Measurements from ENCODE around the gene MAP3K2. TPM values are rescaled to one million over a fixed set of nuclear protein-coding genes. Genes with fewer than 3 reads are reported as not detected.
A peak's percentile ranks its signal among the peaks of the same experiment; 100 is the strongest.

The MAP3K2 gene
- total and polyA plus RNA-seq, 2 of the 4 experiments (the other 2 are of a cell fraction) = 6.2 to 30.8 TPM

DNA sequence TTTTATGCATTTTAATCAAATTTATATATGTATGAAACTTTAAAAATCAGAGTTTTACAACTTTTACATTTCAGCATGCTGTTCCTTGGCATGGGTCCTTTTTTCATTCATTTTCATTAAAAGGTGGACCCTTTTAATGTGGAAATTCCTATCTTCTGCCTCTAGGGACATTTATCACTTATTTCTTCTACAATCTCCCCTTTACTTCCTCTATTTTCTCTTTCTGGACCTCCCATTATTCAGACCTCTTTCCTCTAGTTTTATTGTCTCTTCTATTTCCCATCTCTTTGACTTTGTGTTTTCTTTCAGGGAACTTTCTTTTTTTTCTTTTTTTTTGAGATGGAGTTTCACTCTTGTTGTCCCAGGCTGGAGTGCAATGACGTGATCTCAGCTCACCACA, 36.1 kb upstream of the MAP3K2 start:
- peak overlapping the region; percentile 91 for H3K4me2 ChIP-seq (ENCODE audit: low read depth, low read length)
- no peak overlapping the region for H4K5ac ChIP-seq (ENCODE audit: low read depth, low read length)
- H4K91ac ChIP-seq (ENCODE audit: insufficient read depth, low read depth, low read length) = no peak overlapping the region
- in situ Hi-C loops (cut with MboI; ENCODE audit: low sequenced_read_pairs) (no loop called here), dilution Hi-C loops (cut with HindIII; ENCODE audit: low sequenced_read_pairs, unreplicated experiment) (no loop called here), intact Hi-C loops (cut with micrococcal nuclease) (no loop called here)
- no peak overlapping the region for H3K4ac ChIP-seq (ENCODE audit: low read depth, low read length)
- TF ChIP-seq CEBPB (IDR thresholded peaks at IDR 0.05; ENCODE audit: low read depth, low read length) (no peak), RAD21 (IDR thresholded peaks at IDR 0.05; ENCODE audit: low read length) (0 out of 2 replicates have a peak, but pooled peaks have one; percentile 5)
- TF ChIP-seq, protein P1, sequence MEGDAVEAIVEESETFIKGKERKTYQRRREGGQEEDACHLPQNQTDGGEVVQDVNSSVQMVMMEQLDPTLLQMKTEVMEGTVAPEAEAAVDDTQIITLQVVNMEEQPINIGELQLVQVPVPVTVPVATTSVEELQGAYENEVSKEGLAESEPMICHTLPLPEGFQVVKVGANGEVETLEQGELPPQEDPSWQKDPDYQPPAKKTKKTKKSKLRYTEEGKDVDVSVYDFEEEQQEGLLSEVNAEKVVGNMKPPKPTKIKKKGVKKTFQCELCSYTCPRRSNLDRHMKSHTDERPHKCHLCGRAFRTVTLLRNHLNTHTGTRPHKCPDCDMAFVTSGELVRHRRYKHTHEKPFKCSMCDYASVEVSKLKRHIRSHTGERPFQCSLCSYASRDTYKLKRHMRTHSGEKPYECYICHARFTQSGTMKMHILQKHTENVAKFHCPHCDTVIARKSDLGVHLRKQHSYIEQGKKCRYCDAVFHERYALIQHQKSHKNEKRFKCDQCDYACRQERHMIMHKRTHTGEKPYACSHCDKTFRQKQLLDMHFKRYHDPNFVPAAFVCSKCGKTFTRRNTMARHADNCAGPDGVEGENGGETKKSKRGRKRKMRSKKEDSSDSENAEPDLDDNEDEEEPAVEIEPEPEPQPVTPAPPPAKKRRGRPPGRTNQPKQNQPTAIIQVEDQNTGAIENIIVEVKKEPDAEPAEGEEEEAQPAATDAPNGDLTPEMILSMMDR (conservative IDR thresholded peaks at IDR 0.05; ENCODE audit: low read depth, low read length) = no peak
- TF ChIP-seq, protein P2, sequence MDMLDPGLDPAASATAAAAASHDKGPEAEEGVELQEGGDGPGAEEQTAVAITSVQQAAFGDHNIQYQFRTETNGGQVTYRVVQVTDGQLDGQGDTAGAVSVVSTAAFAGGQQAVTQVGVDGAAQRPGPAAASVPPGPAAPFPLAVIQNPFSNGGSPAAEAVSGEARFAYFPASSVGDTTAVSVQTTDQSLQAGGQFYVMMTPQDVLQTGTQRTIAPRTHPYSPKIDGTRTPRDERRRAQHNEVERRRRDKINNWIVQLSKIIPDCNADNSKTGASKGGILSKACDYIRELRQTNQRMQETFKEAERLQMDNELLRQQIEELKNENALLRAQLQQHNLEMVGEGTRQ (IDR thresholded peaks at IDR 0.05; ENCODE audit: low read depth, low read length) = no peak
- no peak overlapping the region for H2BK20ac ChIP-seq (ENCODE audit: low read depth, low read length)
- no peaks in the 10 kb centered on the region for H3K79me1 ChIP-seq (ENCODE audit: low read depth in 1 of 2, low read length in 2 of 2)
- ChIA-PET CTCF (no interaction called here), POLR2A (ENCODE audit: unreplicated experiment) (no interaction called here)
- H2AK9ac ChIP-seq (replicated peaks; ENCODE audit: low read depth, low read length, poor library complexity) = no peak overlapping the region
- H3K56ac ChIP-seq (ENCODE audit: extremely low read depth, insufficient read depth, low read length) = no peak overlapping the region
- H3K23ac ChIP-seq (ENCODE audit: low read depth, low read length) = no peak overlapping the region
- H3K14ac ChIP-seq (replicated peaks; ENCODE audit: low read depth, low read length) = no peak overlapping the region
- no peak overlapping the region for H3K27ac ChIP-seq (ENCODE audit: insufficient read depth, low read length)
- no peaks in the 10 kb centered on the region; the same call in 1 of the 2 replicates for H4K20me1 ChIP-seq (ENCODE audit: insufficient read depth, low read length)
- H2BK120ac ChIP-seq (ENCODE audit: low read depth, low read length) = no peak overlapping the region
- H3K9me1 ChIP-seq (ENCODE audit: insufficient read depth, low read length) = no peaks in the 10 kb centered on the region
- no CpG with 5 or more reads among the region's 1 CpG for WGBS, 2 experiments (ENCODE audit: extremely low coverage in 2 of 2, insufficient read length in 1 of 2)
- H2AK5ac ChIP-seq (ENCODE audit: low read depth, low read length) = no peak overlapping the region
- ATAC-seq (ENCODE audit: low read depth) (no peak), DNase-seq (no peak)
- no peak overlapping the region for H3K4me3 ChIP-seq (ENCODE audit: insufficient read depth, low read depth, low read length)
- H4K8ac ChIP-seq (ENCODE audit: low read depth in 2 of 2, low read length in 2 of 2) = no peak overlapping the region
- H3K27me3 ChIP-seq (ENCODE audit: control insufficient read depth, insufficient read depth, low read length) = peaks cover 26% of the 10 kb centered on the region
- H3K36me3 ChIP-seq (ENCODE audit: control insufficient read depth, insufficient read depth, low read length) = no peaks in the 10 kb centered on the region
- no peak overlapping the region for H2BK15ac ChIP-seq (ENCODE audit: low read depth, low read length)
- H3K18ac ChIP-seq (ENCODE audit: low read depth, low read length) = no peak overlapping the region
- no peak overlapping the region for H2BK5ac ChIP-seq (ENCODE audit: low read depth, low read length, poor library complexity, severe bottlenecking)
- no peak overlapping the region for H3K9ac ChIP-seq (ENCODE audit: low read depth, low read length)
- H2AFZ ChIP-seq (replicated peaks; ENCODE audit: low read length, poor library complexity) = no peak overlapping the region
- BruUV-seq (replicated peaks) = no TSS peak
- H3K9me3 ChIP-seq (ENCODE audit: control insufficient read depth, insufficient read depth, low read length) = no peaks in the 10 kb centered on the region
- no peaks in the 10 kb centered on the region; the same call in 1 of the 2 replicates for H3K4me1 ChIP-seq (ENCODE audit: control insufficient read depth, insufficient read depth, low read length)
